IPS-18c (cell line): ENCODE data around the gene ZNF273.
"Not testable (repeated sequence)": the region's sequence is repeated elsewhere in the genome, so short reads cannot be mapped to it uniquely, and the experiment has no call there.

Experiments used
- H3K4me3 ChIP-seq: 2 replicates; pipeline ENCODE4 v1.7.0; 2013; ENCODE audit warnings: low read depth, mild to moderate bottlenecking, low read length, moderate library complexity; ENCODE audit not compliant: insufficient read depth
- H3K9me3 ChIP-seq: one replicate; pipeline ENCODE4 v1.6.1; 2013; ENCODE audit warnings: mild to moderate bottlenecking, low read length, moderate library complexity; ENCODE audit not compliant: control insufficient read depth, insufficient read depth

The ZNF273 gene

DNA sequence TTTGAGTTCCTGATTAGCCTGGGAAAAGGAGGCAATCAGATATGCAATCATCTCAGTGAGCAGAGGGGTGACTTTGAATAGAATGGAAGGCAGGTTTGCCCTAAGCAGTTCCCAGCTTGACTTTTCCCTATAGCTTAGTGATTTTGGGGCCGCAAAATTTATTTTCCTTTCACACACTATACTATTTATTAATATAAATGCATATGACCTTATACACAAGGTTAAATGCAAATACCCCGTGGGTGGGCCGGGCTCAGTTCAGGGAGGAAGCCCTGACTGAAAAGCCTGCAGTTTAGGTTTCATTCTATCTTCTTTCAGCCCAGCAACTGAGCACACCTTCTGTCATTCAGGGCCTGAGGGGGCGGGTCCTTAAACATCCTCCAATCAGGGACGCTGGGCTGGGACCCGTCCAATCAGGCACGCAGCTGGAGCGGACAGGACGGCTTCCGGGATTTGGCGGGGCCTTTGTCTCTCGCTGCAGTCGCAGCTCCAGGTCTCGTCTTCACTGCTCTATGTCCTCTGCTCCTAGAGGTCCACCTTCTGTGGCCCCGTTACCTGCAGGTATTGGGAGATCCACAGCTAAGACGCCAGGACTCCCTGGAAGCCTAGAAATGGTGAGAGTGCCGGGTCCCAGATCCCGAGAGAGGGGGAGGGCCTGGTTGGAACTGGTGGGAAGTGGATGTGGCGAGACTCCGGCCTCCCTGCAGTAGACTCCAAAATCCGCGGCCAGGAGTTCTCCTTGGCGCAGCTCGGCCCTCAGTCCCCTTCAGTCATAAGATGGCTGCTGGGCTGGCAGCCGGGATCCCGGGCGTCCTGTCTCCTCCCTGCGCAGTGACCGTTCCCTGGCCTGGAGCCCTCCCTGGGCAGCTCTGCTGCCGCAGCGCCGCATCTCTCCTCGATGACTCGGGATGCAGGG lies at the start of gene ZNF273:
Gene ZNF273, plus strand, starts transcription at position 468 of the 916 bp plus-strand sequence. Its CDS starts 45 bp downstream, at position 513.
- Histone ChIP-seq H3K9me3 (no peaks in the 10 kb centered on the region), H3K4me3 (peak within 1 kb of the TSS; percentile 95)

GRCh38 chr7:64853679-64854078 lies 49.4 kb upstream of the ZNF273 start:
- H3K4me3 ChIP-seq, result no peak overlapping the region
- no peaks in the 10 kb centered on the region for H3K9me3 ChIP-seq

DNA sequence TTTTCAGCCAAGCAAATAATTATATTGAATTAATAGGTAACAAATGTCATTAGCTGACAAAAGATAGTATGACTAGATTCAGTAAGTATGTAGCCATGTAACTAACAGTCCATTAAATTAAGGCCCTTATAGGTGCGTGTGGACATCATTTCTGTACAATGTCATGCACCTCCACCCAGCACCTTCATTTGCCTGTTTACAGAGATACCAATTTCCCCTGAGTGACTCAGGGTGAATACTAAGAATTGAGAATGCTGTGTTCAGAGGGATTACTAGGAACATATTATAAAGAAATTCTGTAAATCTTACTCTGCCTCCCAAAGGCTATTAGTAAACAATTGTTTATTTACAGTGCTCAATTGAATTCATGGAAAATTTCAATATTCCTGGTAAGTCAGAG lies 48.1 kb upstream of the ZNF273 start:
- no peak overlapping the region for H3K4me3 ChIP-seq
- H3K9me3 ChIP-seq, result no peaks in the 10 kb centered on the region

GRCh38 chr7:64863021-64863420 lies 40.1 kb upstream of the ZNF273 start:
- H3K9me3 ChIP-seq, result no peaks in the 10 kb centered on the region
- H3K4me3 ChIP-seq, result no peak overlapping the region

DNA sequence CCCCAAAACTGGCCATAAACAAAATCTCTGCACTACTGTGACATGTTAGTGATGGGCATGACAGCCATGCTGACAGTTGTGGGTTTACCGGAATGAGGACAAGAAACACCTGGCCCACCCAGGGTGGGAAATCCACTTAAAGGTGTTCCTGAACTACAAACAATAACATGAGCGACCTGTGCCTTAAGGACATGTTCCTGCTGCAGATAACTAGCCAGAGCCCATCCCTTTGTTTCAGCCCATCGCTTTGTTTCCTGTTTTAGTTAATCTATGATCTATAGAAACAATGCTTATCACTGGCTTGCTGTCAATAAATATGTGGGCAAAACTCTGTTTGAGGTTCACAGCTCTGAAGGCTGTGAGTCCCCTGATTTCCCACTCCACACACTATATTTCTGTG lies 39.5 kb upstream of the ZNF273 start:
- H3K9me3 ChIP-seq, H3K4me3 ChIP-seq: not testable (repeated sequence)

DNA sequence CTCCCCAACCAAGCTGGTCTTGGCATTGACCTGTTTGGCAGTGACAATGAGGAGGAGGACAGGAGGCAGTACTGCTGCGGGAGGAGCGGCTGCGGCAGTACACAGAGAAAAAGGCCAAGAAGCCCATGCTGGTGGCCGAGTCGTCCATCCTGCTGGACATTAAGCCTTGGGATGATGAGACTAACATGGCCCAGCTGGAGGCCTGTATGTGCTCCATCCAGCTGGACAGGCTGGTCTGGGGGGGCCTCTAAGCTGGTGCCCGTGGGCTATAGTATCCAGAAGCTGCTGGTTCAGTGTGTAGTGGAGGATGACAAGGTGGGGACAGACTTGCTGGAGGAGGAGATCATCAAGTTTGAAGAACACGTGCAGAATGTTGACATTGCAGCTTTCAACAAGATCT lies 39.1 kb upstream of the ZNF273 start:
- Histone ChIP-seq H3K4me3 (no peak overlapping the region), H3K9me3 (no peaks in the 10 kb centered on the region)

GRCh38 chr7:64867863-64868440 lies 35.1 kb upstream of the ZNF273 start:
- no peak overlapping the region for H3K4me3 ChIP-seq
- H3K9me3 ChIP-seq, result peaks cover 2% of the 10 kb centered on the region

DNA sequence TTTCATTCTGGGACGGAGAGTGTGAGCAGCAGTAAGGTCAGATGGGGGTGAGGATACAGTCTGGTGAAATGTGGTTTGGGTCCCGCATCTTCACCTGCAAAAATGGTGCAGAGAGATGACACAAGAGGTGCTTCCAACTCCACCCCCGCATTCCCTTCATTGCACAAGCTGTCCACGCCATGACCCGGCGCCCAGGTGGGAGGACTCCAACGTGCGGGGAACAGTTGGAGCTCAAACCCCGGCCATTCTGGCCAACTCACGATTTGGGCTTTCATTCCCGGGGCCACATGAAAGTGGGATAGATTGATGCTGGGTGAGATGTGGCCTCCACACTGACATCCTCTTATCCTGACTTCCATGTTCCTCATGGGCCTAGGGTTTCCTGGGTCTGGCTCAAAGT lies 34.6 kb upstream of the ZNF273 start:
- Histone ChIP-seq H3K9me3 (peaks cover 2% of the 10 kb centered on the region), H3K4me3 (no peak overlapping the region)

GRCh38 chr7:64869121-64869725 lies 33.9 kb upstream of the ZNF273 start:
- no peak overlapping the region for H3K4me3 ChIP-seq
- peaks cover 2% of the 10 kb centered on the region for H3K9me3 ChIP-seq

DNA sequence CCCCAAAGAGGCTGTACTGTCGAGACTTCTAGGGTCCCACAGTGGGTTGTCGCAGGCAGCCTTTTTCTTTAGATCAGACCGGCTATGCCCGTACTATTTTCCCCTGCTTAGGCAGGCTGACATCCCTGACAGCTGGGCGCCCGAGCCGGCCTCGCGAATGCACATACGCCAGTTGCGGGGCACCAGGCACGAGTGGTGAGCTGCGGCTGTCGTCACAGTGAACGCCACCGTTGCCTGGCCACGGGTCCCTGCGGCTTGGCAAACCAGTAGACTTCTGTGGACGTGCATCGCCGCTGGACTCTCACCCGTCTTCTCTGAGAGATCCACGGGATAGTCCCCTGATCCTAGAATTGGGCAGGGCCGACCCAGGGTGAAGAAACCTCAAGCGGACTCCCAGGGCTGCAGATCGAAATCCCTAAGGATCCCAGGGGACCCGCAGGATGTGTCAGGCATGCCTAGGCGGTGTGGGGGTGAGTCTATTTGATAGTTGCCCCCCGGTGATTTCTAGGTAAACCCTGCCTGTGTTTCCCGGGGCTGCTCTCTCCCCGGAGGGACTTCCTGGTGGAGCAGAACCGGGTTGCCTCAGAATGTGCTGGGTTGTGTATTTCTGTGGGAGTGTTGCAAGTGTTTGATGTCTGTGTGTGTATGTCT lies 33.0 kb upstream of the ZNF273 start:
- Histone ChIP-seq H3K4me3 (no peak overlapping the region), H3K9me3 (peaks cover 2% of the 10 kb centered on the region)

- peaks cover 2% of the 10 kb centered on the region for H3K9me3 ChIP-seq
- no peak overlapping the region for H3K4me3 ChIP-seq
These were observed 32.4 kb upstream of the ZNF273 start for GRCh38 chr7:64870656-64871055.

DNA sequence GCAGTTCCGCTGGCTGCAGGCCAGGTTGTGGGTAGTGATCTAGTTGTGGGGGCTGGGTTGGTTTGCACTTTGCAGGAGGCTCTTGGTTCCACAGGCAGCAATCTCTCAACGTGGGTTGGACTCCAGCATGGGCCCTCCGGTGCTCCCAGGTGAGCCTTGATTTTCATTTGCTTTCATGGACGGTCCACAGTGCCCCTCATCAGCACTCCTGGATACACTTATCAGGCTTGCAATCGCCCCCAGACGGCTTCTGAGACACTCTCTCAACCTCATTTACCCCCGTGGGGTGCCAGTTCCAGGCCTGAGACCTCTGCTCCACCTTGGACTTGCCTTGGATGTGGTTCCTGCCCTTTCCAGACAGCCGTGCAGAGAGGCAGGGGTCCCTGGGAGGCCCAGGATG lies 31.3 kb upstream of the ZNF273 start:
- Histone ChIP-seq H3K9me3 (peaks cover 2% of the 10 kb centered on the region), H3K4me3 (no peak overlapping the region)

DNA sequence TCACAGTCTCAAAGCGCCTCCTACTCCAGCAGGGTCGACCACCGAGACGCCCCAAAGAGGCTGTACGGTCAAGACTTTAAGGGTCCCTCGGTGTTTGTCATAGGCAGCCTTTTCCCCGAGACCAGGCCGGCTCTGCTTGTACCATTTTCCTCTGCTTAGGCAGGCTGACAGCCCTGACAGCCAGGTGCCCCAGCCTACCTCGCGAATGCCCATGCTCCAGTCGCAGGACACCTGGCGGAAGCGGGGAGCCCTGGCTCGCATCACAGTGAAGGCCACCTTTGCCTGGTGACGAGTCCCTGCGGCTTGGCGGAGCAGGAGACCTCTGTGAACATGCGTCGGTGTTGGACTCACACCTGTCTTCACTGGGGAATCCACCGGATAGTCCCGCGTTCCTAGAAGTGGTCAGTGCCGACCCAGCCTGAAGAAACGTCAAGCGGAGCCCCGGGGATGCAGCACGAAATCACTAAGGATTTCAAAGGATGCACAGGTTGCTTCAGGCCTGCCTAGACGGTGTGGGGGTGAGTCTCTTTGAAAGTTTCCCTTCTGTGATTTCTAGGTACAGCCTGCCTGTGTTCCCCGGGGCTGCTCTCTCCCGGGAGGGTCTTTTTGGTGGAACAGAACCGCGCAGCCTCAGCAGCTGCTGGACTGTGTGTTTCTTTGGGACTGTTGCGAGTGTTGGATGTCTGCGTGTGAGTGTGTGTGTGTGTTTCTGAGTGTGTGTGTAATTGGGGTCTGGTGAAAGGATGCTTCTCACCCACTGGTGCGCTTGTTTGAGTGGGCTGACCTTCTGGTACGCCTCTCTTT lies 30.5 kb upstream of the ZNF273 start:
- H3K4me3 ChIP-seq, result no peak overlapping the region
- peaks cover 2% of the 10 kb centered on the region for H3K9me3 ChIP-seq

DNA sequence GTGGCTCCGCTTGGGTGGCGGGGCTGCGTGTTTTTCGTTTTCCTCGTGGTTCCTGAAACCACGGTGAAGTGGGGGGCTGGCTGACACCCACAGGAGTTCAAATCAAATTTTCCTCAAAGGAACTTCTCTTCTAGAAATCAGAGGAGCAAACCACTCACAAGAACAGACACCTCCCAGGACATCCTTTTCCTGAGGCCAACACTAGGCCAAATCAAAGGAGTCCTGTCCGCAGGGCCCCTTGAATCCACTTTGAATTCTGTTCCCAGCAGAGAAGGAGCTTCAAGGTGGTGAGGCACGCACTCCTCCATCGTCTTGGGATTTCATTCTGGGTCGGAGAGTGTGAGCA lies 29.9 kb upstream of the ZNF273 start:
- H3K4me3 ChIP-seq, result no peak overlapping the region
- peaks cover 2% of the 10 kb centered on the region for H3K9me3 ChIP-seq

DNA sequence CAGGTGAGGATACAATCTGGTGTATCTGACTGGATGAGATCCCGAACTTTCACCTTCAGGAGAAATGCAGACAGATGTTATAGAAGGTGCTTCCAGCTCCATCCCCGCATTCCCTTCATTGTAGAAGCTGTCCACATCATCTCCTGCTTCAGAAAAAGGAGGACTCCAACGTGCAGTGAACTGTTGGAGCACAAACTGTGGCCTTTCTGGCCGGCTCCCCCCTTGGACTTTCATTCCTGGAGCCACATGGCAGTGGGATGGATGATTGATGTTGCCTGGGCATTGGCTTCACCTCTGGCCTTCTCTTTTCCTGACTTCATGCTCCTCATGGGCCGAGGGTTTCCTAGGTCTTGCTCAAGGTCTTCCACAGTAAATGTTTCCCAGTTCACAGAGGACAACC lies 29.6 kb upstream of the ZNF273 start:
- Histone ChIP-seq H3K9me3 (peaks cover 2% of the 10 kb centered on the region), H3K4me3 (no peak overlapping the region)

GRCh38 chr7:64874114-64874513 lies 29.0 kb upstream of the ZNF273 start:
- peaks cover 2% of the 10 kb centered on the region for H3K9me3 ChIP-seq
- H3K4me3 ChIP-seq, result no peak overlapping the region
